Measurements from ENCODE around the gene FSTL3. TPM values are rescaled to one million over a fixed set of nuclear protein-coding genes. Genes with fewer than 3 reads are reported as not detected.

FSTL3 gene
- total and polyA plus RNA-seq, 2 of the 13 experiments (the other 11 are each of a cell fraction or from before 2014, with no cell fraction given): 13.5 to 15.6 TPM

DNA sequence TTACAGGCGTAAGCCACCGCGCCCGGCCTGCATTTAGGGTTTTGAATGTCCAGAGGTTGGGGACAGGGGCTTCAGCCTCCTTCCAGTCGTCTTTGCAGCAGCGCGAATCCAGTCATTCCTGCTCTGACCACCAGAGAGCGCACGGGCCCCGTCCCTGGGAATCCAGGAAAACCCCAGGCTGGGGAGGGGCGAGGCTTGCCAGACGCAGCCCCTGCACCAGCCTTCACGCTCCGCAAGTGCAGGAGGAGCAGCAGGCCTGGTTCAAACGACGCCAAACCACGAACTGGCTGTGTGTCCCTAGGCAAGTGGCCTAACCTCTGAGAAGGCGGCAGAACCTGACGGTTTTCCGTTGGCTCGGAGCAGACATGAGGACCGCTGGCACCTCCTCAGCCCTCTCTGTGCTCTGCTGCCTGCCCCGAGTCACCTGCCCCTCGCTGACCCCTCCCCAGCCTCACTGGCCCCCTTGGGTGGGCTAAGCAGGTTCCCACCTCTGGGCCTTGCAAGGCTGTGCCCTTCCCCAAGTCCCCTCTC is 11.2 kb upstream of the FSTL3 start (continued):
- TF ChIP-seq ZNF570 (CRISPR knock-in tag; IDR thresholded peaks at IDR 0.05; ENCODE audit: borderline replicate concordance): no peak
- no peak for TF ChIP-seq DNMT1 (CRISPR knock-in tag; IDR thresholded peaks at IDR 0.05)
- no peak for TF ChIP-seq CBX1 (IDR thresholded peaks at IDR 0.05; ENCODE audit: low read depth)
- TF ChIP-seq KLF15 (CRISPR knock-in tag; IDR thresholded peaks at IDR 0.05; ENCODE audit: borderline replicate concordance): 0 out of 2 replicates have a peak, but pooled peaks have one; percentile 65
- TF ChIP-seq AGO2 (optimal IDR thresholded peaks at IDR 0.05; ENCODE audit: low read depth, low read length): no peak
- no peak for TF ChIP-seq ZNF253 (CRISPR knock-in tag; IDR thresholded peaks at IDR 0.05; ENCODE audit: borderline replicate concordance)
- TF ChIP-seq ZNF841 (CRISPR knock-in tag; IDR thresholded peaks at IDR 0.05; ENCODE audit: borderline replicate concordance): no peak
- TF ChIP-seq, protein P1, sequence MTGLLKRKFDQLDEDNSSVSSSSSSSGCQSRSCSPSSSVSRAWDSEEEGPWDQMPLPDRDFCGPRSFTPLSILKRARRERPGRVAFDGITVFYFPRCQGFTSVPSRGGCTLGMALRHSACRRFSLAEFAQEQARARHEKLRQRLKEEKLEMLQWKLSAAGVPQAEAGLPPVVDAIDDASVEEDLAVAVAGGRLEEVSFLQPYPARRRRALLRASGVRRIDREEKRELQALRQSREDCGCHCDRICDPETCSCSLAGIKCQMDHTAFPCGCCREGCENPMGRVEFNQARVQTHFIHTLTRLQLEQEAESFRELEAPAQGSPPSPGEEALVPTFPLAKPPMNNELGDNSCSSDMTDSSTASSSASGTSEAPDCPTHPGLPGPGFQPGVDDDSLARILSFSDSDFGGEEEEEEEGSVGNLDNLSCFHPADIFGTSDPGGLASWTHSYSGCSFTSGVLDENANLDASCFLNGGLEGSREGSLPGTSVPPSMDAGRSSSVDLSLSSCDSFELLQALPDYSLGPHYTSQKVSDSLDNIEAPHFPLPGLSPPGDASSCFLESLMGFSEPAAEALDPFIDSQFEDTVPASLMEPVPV (CRISPR knock-in tag; IDR thresholded peaks at IDR 0.05): peak; percentile 71; the same call in 1 of the 2 replicates
- TF ChIP-seq BCL6 (CRISPR knock-in tag; IDR thresholded peaks at IDR 0.05): peak; percentile 52
- peak; percentile 77 for TF ChIP-seq TEAD3 (CRISPR knock-in tag; optimal IDR thresholded peaks at IDR 0.05; ENCODE audit: borderline replicate concordance)
- no peak for TF ChIP-seq KDM5A (IDR thresholded peaks at IDR 0.05; ENCODE audit: borderline replicate concordance, low read length)
- TF ChIP-seq ZNF317 (CRISPR knock-in tag; IDR thresholded peaks at IDR 0.05): 0 out of 2 replicates have a peak, but pooled peaks have one; percentile 60
- TF ChIP-seq FOXA3 (CRISPR knock-in tag; IDR thresholded peaks at IDR 0.05): peak; percentile 40
- TF ChIP-seq SP4 (CRISPR knock-in tag; IDR thresholded peaks at IDR 0.05): peak; percentile 71
- peak; percentile 44 for TF ChIP-seq FOSL2 (CRISPR knock-in tag; IDR thresholded peaks at IDR 0.05)
- no peak for TF ChIP-seq NFE2L2 (IDR thresholded peaks at IDR 0.05; ENCODE audit: low read length)
- TF ChIP-seq RBAK (CRISPR knock-in tag; IDR thresholded peaks at IDR 0.05): no peak
- 0 out of 2 replicates have a peak, but pooled peaks have one; percentile 19 for TF ChIP-seq SP5 (CRISPR knock-in tag; IDR thresholded peaks at IDR 0.05; ENCODE audit: borderline replicate concordance, low read depth)
- TF ChIP-seq, protein P2, sequence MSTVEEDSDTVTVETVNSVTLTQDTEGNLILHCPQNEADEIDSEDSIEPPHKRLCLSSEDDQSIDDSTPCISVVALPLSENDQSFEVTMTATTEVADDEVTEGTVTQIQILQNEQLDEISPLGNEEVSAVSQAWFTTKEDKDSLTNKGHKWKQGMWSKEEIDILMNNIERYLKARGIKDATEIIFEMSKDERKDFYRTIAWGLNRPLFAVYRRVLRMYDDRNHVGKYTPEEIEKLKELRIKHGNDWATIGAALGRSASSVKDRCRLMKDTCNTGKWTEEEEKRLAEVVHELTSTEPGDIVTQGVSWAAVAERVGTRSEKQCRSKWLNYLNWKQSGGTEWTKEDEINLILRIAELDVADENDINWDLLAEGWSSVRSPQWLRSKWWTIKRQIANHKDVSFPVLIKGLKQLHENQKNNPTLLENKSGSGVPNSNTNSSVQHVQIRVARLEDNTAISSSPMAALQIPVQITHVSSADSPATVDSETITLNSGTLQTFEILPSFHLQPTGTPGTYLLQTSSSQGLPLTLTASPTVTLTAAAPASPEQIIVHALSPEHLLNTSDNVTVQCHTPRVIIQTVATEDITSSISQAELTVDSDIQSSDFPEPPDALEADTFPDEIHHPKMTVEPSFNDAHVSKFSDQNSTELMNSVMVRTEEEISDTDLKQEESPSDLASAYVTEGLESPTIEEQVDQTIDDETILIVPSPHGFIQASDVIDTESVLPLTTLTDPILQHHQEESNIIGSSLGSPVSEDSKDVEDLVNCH (CRISPR knock-in tag; IDR thresholded peaks at IDR 0.05): no peak
- TF ChIP-seq U2AF2 (IDR thresholded peaks at IDR 0.05; ENCODE audit: low read depth, low read length): no peak
- TF ChIP-seq, protein P3, sequence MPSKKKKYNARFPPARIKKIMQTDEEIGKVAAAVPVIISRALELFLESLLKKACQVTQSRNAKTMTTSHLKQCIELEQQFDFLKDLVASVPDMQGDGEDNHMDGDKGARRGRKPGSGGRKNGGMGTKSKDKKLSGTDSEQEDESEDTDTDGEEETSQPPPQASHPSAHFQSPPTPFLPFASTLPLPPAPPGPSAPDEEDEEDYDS (CRISPR knock-in tag; IDR thresholded peaks at IDR 0.05): 0 out of 2 replicates have a peak, but pooled peaks have one; percentile 13
- 0 out of 2 replicates have a peak, but pooled peaks have one; percentile 47 for TF ChIP-seq ZNF263 (CRISPR knock-in tag; IDR thresholded peaks at IDR 0.05)
- peak; percentile 79; the same call in 1 of the 2 replicates for TF ChIP-seq SALL2 (CRISPR knock-in tag; IDR thresholded peaks at IDR 0.05)
- peak; percentile 37; the same call in 1 of the 2 replicates for TF ChIP-seq RARA (CRISPR knock-in tag; IDR thresholded peaks at IDR 0.05)
- no peak for TF ChIP-seq SNRNP70 (IDR thresholded peaks at IDR 0.05; ENCODE audit: low read depth, low read length)
- peak; percentile 58; the same call in 1 of the 2 replicates for TF ChIP-seq CCDC6 (CRISPR knock-in tag; IDR thresholded peaks at IDR 0.05)
- no peak for TF ChIP-seq ZNF629 (CRISPR knock-in tag; conservative IDR thresholded peaks at IDR 0.05)
- TF ChIP-seq, protein P4, sequence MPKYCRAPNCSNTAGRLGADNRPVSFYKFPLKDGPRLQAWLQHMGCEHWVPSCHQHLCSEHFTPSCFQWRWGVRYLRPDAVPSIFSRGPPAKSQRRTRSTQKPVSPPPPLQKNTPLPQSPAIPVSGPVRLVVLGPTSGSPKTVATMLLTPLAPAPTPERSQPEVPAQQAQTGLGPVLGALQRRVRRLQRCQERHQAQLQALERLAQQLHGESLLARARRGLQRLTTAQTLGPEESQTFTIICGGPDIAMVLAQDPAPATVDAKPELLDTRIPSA (CRISPR knock-in tag; IDR thresholded peaks at IDR 0.05; ENCODE audit: borderline replicate concordance): peak; percentile 88; the same call in 1 of the 2 replicates

Data from HepG2 (cell line).